ENCODE data around the gene APH1B.

The APH1B gene

DNA sequence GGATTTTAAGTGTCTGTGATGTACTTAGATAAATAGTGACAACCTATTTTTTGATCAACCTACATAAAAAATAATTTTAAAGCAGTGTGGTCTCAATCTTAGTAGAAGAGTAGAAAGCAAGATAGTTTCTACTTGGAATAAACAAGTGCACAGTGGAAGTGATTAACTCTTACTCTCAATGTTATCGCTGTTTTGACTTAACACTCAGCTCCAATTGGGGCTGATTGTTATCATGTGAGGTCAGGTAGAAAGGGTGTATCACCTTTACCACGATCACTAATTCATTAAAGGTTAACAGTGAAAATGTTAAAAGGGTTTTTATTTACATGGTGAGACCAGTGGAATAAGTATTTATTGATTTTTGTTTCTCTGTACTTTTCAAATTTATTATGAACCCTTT is 22.4 kb upstream of the APH1B start:
- no peak for DNase-seq

DNA sequence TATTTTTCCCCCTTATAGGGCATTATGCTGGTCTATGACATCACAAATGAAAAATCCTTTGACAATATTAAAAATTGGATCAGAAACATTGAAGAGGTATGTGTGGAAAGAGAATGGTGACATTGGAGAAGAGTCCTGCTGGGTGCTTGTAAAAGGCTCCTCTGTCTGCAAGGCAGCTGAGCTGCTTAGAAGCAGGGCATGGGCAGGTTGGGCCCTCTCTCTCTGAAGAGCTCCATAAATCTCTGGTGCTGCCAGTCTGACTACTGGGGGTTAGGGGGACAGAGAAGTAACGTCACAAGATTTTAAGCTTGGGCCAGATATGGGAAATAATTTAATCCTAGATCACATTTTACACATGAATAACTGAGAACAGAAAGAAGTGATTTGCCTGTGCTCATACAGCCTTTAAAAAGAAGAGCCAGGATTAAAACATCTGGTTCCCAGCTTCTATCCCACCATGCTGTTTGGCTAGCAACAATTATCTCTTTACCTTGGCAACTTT is 21.9 kb upstream of the APH1B start:
- DNase-seq = no peak

DNA sequence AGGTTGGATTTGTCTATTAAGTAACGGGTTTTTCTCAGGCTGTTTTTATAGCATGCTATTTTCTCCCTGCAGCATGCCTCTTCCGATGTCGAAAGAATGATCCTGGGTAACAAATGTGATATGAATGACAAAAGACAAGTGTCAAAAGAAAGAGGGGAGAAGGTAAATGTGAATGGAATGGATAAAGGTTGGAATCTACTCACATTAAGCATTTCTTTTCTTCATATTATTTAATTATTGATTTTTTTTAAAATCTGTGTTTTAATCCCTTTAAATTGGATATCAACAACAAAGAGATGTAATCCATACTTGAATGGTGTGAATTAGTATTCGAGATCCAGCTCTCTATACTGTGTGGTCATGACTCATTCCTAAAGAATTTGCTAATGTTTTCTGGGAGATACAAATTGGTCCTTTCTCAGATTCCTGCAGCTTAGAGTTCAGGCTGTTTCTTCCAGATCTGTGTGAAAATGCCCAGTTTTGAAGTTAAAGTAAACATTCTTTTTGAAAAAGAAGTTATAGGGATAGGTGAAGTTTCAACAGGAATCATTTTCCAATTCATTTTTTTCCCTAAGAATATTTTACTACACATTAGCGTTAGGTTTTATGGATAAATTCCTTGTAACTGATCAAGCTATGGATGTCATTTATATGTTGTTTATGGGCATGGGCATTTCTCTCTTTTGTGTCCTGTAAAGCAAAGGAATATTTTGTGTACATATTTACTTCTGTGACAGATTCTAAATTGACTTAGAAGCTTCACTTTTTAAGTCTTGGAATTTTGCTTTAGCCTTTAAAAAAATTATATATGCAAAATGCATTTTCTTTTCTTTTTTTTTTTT is 20.8 kb upstream of the APH1B start:
- DNase-seq = no peak

DNA sequence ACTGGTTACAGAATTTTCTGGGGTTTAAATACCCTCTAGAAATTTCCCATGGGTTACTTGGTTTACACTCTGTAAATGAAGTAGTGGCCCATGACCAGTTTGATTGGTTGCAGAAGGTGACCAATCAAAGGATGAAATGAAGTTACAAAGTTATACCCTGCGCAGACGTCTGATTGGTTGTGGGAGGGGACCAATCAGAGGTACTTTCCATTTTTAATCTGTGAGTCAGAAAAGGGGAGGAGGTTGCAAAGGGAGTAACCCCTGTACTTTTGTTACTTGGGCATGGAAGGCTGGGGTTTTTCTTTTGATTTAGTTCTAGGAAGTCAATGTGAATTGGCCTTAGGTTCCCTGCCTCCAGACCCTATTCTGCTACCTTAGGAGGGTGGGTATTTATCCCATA is 18.7 kb upstream of the APH1B start:
- no peak for DNase-seq

DNA sequence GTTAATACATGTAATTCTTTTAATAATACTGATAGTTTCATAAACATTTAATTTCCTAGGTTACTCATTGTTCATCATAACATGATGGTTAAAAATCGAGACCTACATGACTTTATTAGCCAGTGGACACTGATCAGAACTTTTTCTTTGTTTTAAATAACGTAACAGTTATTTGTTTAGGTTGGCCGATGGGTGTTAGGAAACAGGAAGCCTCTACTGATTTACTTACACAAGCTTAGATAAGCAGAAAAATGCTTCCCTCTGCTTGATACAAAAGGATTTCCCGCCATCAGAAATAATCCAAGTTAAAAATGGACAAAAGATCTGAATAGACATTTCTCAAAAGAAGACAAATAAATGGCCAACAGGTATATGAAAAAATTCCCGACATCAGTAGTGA is 16.6 kb upstream of the APH1B start:
- no peak for DNase-seq

DNA sequence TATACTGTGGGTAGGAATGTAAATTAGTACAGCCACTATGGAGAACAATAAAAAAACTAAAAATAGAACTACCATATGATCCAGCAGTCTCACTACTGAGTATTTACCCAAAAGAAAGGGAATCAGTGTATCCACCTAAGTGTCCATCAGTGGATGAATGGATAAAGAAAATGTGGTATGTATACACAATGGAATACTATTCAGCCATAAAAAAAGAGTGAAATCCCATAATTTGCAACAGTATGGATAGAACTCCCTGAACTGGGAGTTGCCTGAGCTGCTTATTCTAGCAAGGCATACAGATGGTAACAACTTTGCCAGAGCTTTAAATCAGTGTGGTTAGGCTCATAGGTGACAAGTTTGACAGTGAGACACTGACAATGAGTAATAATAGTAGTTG is 16.1 kb upstream of the APH1B start:
- no peak for DNase-seq

DNA sequence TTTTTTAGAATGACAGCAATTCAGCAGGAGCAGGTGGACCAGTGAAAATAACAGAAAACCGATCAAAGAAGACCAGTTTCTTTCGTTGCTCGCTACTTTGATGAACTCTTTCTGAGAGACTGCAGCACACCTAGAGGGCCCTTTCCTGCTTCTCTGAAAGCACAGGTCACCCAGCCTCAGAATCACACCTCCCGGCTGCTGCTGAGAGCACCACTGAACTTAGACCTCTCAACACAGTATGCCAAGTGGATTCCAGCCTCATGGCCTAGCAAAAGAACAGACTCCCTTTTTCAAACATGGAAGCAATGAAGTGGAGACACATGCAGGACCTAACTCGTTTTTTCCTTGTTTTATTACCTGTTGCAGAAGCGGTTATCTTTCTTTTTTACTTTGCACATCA is 13.9 kb upstream of the APH1B start:
- no peak for DNase-seq

DNA sequence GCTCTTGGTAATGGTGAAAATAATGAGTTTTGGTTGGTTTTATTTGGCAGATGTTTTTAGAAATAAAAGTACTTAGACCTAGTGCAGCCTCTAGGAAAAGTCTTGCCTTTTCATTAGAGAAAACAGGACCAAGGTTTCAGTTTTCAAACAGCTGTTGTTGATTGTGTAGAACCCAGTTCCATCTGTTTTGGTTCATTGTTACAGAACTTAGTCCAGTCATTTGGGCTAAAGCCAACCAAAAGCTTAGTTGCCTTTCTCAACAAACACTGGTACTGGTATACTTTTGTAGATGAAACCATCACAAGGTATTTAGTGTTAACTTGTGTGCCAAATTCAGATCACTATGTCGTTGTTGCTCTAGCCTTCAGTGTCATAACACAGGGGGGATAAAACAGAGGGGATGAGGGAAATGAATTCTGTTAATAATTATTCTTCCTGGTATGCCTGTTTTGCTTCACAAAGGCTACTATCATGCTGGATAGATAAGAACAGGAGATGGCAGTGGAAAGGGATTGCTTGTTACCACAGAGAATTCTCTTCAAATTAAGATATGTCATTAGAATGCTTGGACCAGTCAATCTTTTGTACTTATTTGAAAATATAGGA is 12.6 kb upstream of the APH1B start:
- no peak for DNase-seq

DNA sequence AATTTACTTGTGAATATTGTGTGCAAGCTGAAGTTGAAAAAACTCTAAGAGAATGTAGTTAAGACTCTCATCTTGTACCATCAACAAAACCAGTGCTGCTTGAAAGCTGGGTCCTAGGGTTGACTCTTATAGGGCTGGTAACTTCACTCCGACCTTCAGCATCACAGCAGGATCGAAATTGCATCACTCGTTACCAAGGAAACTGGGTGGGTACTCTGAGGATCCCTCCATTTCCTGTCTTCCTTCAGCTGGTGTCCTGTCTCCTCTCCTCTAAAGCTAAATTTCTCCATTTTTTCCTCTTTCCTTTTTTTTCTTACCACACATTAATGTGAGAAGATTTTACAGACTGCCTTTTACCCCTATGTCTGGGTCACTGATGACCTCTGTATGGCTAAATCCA is 3.0 kb upstream of the APH1B start:
- DNase-seq = no peak

DNA sequence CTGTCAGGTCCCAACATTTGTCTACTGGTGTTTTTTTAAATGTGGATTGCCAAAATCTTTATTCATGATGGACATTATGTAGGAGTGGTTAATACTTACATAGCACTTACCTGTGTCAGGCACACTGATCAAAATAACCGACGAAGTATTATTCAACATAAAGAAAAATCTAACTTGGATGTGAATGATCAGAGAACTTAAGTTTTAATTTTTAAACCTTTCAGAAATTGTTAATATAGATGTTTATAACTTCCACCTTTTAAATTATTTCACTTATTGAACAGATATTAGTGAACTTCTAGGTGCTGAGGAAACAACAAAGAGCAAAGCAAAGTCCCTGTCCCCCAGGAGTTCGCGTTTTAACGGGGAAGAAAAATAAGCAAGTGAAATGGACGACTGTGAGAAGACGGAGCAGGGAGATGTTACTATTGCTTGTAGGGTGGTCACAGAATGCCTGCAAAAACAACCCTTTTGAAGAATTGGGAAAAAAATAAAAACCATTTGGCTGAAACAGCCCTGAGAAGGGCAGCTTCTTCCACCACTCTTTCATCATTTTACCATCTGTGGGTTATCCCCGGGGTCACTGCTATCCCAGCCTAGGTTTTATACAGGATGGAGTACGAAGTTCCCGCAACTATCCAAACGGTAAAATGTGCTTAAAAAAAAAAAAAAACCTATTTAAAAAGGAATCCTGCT is 915 bp upstream of the APH1B start:
- DNase-seq = no peak

DNA sequence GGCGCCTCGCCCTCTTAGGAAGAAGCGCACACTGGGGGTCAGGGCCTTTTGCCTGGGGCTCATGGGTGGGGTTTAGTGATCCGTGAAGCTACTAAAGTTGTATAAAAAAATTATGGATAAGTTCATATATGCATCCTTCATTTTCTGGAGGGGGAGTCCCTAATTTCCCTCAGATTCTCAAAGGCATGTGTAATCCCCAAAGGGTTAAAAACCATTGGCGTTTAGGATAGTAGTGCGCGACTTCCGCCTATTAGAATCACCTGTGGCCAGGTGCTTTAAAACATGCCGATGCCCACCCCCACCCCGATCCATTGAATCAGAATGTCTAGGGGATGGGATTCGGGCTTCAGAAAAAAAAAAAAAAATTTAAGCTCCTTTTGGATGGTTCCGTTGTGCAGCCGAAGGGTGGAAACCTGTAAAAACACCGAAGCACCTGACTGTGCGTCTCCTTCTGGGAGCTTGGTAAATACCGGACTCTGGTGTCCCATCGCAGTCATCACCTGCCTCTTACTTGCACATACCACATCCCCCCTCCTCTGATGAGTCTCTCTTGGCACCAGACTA is 570 bp downstream of the APH1B start:
- DNase-seq = no peak

DNA sequence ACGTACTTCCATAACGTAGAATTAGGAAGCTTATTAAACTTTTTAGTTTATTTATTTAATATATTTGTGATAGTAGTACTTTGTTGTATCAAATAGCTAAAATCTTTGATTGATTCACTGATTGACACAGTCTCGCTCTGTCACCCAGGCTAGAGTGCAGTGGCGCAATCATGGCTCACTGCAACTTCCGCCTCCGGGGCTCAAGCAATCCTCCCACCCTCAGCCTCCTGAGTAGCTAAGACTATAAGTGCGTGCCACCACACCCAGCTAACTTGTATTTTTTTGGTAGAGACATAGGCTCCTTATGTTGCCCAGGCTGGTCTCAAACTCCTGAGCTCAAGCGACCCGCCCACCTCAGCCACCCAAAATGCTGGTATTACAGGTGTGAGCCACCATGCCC is 5.7 kb downstream of the APH1B start:
- DNase-seq = no peak

DNA sequence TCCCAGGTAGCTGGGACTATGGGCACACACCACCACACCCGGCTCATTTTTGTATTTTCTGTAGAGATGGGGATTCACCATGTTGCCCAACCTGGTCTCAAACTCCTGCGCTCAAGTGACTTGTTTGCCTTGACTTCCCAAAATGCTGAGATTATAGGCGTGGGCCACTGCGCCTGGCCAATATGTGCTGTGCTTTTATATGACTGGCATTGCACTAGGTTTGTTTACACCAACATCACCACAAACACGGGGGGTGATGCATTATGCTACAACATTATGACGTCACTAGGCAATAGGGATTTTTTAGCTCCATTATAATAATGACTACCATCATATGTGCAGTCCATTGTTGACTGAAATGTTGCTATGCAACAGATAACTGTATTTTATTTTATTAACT is 6.9 kb downstream of the APH1B start:
- DNase-seq = no peak

DNA sequence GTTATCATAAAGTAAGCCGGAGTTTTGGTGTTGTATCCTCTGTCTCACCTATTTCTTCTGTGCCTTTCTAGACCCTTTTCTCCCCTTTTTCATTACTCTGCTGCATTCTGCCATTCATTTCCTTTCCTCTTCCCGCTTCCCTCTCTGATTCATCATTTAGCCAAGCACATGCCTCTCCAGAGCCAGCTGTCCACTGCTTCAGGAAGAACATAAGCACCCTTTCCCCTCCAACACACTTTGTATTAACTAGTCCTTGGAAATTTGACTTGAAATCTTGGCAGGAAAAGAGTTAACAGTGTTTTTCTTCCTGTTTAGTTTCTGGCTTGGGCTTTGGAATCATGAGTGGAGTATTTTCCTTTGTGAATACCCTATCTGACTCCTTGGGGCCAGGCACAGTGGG is 9.7 kb downstream of the APH1B start:
- DNase-seq = no peak

DNA sequence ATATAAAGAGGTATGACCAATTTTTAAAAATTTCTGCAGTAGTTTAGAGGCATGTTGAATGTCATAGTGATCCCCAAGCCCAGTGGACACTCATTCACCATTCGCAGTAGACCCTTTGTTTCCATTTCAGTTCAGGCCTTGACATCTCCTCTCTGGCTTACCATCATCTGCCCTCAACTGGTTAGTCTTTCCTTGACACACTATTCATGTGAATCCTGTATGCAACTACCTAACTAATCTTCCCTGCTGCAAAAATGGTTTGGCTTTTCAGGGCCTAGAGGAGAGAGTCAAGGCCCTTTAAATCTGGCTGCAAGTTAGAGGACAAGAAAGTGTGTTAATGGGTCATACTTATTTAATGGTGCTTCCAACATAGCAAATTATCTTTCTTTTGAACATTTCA is 10.9 kb downstream of the APH1B start:
- DNase-seq = no peak

DNA sequence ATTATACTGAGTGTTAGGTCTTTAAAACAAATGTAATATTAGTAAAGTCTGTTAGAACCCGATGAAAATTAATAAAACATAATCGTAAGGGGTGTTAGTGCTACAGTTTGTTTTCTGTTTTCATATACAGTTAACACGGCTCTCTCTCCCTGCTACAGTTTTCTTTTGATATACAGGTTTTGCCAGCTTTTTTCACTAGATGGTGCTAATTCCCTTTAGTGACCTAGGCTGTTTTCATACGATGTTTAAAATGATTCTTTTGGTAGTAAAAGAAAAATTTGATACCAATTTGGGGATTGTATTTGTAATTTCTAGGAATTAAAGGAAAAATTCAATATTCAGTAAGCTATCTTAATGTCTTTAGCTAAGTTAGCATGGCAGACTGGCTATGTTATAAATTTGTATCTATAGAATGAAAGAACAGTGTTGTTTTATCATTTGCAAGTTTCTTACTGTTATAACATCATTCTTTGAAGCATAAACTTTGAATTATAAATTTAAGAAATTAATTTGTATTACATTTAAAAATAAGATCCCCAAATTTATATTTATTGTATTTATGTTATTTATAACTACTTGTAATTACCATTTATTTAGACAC is 11.5 kb downstream of the APH1B start:
- no peak for DNase-seq

DNA sequence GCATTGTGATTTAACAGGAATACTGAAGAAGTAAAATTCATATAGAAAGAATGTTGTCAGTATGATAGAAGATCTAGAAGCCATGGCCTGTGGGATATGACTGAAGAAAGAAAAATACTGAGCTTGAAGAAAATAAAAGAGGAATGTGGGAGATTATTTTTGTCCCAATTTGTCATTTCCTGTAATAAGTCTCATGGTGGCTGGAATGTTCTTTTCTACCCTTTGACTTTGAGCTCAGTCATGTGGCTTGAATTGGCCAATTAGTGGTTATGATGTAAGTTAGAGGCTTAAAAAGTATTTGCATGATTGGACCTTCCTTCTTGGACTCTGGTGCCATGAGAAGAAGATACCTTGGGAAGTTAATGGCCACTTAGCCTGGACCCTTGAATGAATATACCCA is 14.1 kb downstream of the APH1B start:
- no peak for DNase-seq

DNA sequence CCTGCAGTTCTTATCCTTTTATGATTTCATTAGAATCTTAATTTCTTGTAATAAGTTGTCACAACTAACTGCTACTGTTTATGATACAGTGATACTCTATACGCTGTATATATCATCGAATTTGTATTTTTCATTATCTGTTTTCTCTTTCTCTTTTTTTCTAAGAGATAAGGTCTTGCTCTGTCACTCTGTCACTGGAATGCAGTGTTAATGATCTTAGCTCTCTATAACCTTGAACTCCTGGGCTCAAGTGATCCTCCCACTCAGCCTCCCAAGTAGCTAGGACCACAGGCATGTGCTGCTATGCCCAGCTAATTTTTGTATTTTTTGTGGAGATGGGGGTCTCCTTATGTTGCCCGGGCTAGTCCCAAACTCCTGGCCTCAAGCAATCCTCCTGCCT is 14.8 kb downstream of the APH1B start:
- DNase-seq = no peak

DNA sequence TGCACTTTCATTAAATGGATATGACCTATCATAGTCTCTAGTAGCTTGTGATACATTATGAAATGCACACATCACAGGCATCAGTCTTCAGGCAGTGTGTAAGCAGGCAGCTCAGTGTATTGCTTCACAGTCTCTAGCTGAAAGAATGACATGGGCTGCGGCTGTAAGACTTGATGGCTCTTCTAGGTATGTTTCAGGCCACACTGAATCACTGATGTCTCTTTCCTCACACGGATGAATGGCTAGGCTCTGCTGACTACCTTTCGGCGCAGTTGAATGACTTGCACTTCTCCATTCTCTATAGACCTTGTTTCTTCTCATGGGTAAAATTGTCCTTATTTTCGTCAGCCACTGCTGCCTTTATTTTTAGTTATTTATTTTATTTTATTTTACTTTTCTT is 15.4 kb downstream of the APH1B start:
- DNase-seq = no peak

DNA sequence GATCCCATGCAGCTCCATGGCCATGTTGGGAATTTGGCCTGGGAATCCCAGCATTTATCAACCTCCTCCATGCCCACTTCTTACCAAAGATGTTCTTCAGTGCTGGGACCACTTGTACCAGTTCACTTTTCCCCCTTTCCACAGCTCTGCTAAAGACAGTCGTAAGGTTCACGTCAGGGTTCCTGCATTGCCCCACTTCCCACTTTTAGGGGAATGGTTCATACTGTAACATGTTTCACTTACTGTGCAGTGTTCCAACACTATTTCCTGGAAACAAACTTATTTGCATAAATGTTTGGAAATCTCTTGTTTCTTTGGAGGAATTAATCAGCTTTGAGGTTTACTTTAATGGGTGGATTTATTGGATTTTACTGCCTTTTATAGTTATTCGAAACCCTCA is 17.0 kb downstream of the APH1B start:
- DNase-seq = no peak

DNA sequence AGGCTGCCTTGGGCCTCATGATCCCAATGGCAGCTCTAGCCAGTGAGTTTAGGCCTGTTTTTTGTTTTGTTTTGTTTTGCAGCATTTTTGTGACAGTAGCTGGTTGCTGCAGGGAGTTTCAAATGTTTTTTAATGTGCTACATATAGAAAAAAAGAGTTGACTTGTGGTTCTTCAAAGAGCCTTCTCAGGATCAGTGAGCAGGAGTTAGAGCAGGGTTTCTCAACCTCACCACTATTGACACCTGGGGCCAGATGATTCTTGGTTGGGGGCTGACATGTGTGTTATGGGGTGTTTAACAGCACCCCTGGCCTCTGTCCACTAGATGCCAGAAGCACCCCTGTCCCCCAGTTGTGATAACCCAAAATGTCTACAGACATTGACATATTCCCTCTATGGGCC is 17.9 kb downstream of the APH1B start:
- no peak for DNase-seq

DNA sequence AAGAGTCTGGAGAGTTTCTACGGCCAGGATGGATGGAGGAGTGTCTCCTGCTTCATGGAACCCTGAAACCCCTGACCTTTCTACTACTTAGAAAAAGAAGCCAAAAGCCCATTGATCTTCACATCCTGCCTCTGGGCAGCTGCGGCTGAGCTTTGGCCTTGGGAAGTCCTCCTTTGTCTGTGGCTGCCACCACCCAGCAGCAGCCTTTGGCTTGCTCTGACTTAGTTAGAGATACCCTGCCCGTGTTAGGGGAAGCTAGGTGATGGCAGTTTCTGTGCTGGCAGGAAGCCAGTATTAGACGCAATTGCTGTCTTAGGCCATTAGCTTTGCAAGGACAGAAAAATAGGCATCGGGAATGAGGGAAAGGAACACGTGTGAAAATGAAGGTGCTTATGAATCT is 18.8 kb downstream of the APH1B start:
- no peak for DNase-seq

DNA sequence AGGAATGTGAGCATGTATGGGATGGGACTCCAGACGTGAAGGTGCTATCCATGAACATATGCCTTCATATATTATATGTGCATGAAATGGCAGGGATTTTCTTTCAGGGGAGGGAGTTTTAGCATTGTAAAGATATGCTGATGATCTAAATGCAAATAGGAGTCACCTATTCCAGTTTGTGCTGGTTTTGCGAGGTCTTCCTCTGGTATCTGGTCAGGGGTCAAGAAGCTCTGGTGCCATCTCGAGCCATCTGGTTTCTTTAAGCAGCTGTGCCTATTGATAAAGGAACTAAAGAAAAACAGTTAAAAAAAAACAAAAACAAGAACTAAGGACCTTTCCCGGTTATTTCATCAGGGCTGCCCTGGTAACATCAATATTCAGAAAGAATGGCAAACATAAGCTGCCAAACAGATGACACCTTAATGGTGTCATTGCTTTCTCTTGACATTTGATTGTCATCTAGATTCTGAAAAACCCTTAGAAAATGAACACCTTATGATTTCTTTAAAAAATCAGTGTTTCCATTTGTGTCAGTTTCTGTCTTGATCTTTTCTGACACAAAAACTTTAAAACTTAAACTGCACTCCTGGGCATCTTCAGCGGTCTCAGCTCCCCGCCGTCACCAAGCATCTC is 22.7 kb downstream of the APH1B start:
- DNase-seq = no peak

Data from cortex of kidney (tissue), 1 donor.